SK-MEL-5 (cell line): ENCODE data around the gene CD9. TPM values are rescaled to one million over a fixed set of nuclear protein-coding genes. Genes with fewer than 3 reads are reported as not detected.

Source experiments
- DNase-seq: peaks from one replicate; pipeline ENCODE4 v3.0.0-alpha.2; 2016; ENCODE audit warnings: low read depth, low spot score
- in situ Hi-C: cut with HindIII; loops from 2 replicates; pipeline ENCODE4 v1.10.0; 2016; ENCODE audit warnings: low sequenced_read_pairs, high pct_unique_total_duplicates, low pct_unique_long_range_greater_than_20kb
- total RNA-seq: library from RNA; depleted of rRNA; stranded (reverse); fragments of >200 nt; shearing (Covaris generic); gene quantifications from 2 replicates; pipeline ENCODE4 v1.2.3, GENCODE V29; 2014

CD9 gene
- total RNA-seq, 1 experiment from 2014 or later: 156 TPM

- in situ Hi-C loops: no loop called here
- no peak for DNase-seq
Measured at GRCh38 chr12:6226679-6227051, 26.5 kb downstream of the CD9 start.

- no peak for DNase-seq
- in situ Hi-C loops: no loop called here
Measured at GRCh38 chr12:6228535-6229223, 28.5 kb downstream of the CD9 start.

GRCh38 chr12:6229224-6230218 is 29.3 kb downstream of the CD9 start:
- in situ Hi-C loops: no loop called here
- DNase-seq: peak; percentile 10

- in situ Hi-C loops: no loop called here
- peak; percentile 97 for DNase-seq
Measured at GRCh38 chr12:6230321-6231110, 30.3 kb downstream of the CD9 start.

- in situ Hi-C loops: no loop called here
- DNase-seq: peak; percentile 22
Measured at GRCh38 chr12:6231359-6232268, 31.4 kb downstream of the CD9 start.

GRCh38 chr12:6233121-6233971 is 33.1 kb downstream of the CD9 start:
- DNase-seq: no peak
- in situ Hi-C loops: no loop called here

- no peak for DNase-seq
- in situ Hi-C loops: no loop called here
Measured at GRCh38 chr12:6234214-6234613, 34.0 kb downstream of the CD9 start.

- in situ Hi-C loops: no loop called here
- DNase-seq: no peak
Measured at GRCh38 chr12:6234906-6235305, 34.7 kb downstream of the CD9 start.

- no peak for DNase-seq
- in situ Hi-C loops: no loop called here
Measured at GRCh38 chr12:6235499-6235898, 35.3 kb downstream of the CD9 start.

- no peak for DNase-seq
- in situ Hi-C loops: no loop called here
Measured at GRCh38 chr12:6235906-6236640, 35.9 kb downstream of the CD9 start.

- DNase-seq: no peak
- in situ Hi-C loops: no loop called here
Measured at GRCh38 chr12:6236641-6236940, 36.4 kb downstream of the CD9 start.

GRCh38 chr12:6237830-6238229 is 37.6 kb downstream of the CD9 start:
- no peak for DNase-seq
- in situ Hi-C loops: no loop called here

- in situ Hi-C loops: no loop called here
- DNase-seq: no peak
Measured at GRCh38 chr12:6238875-6239274, 38.7 kb downstream of the CD9 start.

- DNase-seq: no peak
- in situ Hi-C loops: no loop called here
Measured at GRCh38 chr12:6241495-6241894, 41.3 kb downstream of the CD9 start.

GRCh38 chr12:6249580-6249979 is 49.4 kb downstream of the CD9 start:
- in situ Hi-C loops: no loop called here
- DNase-seq: no peak

- DNase-seq: no peak
- in situ Hi-C loops: no loop called here
Measured at GRCh38 chr12:6250343-6250742, 50.1 kb downstream of the CD9 start.
